Endothelial cell of umbilical vein (primary cell): ENCODE data around the gene AP5Z1. TPM values are rescaled to one million over a fixed set of nuclear protein-coding genes. Genes with fewer than 3 reads are reported as not detected.
"Not testable (repeated sequence)": the region's sequence is repeated elsewhere in the genome, so short reads cannot be mapped to it uniquely, and the experiment has no call there.

Experiments used
- BruUV-seq: library from RNA; stranded (reverse); fragments of 400-500 nt; replicated peaks from 2 replicates; lab custom pipeline; 2021; lab: Mats Ljungman, UMichigan
- CTCF ChIA-PET: fragments of 300-600, 350-600 bp; sonication (Branson Sonifier 250); formaldehyde crosslinking; loops from one replicate; lab custom pipeline; 2021; ENCODE audit warnings: antibody characterized with exemption, inconsistent platforms; lab: Charles Lee
- POLR2A ChIA-PET: fragments of 300-600, 350-600 bp; sonication (Branson Sonifier 250); formaldehyde crosslinking; loops from one replicate; lab custom pipeline; 2021; ENCODE audit warnings: antibody characterized with exemption, inconsistent platforms; lab: Charles Lee
- DNase-seq: peaks from one replicate; pipeline ENCODE4 v3.0.0-alpha.2; 2011; ENCODE audit warnings: low read depth, low spot score
- FAIRE-seq: peaks from 2 replicates; lab custom pipeline; 2011; peaks lifted over from hg19 to GRCh38; lab: Jason Lieb, UNC
- H2AFZ ChIP-seq: 2 replicates; pipeline ENCODE4 v1.6.0; 2012; ENCODE audit warnings: low read depth, low read length, control low read depth, inconsistent platforms
- H3K27ac ChIP-seq: 2 replicates; pipeline ENCODE4 v1.5.1; 2011; ENCODE audit warnings: low read depth, mild to moderate bottlenecking, control low read depth, low read length, moderate library complexity; ENCODE audit not compliant: insufficient read depth
- H3K27me3 ChIP-seq, 2 experiments: 2 replicates each; pipeline versions ENCODE4 v1.6.0 to v1.6.1; 2011; ENCODE audit warnings: low read length in 2 of 2, mixed read lengths in 1 of 2; ENCODE audit not compliant: control insufficient read depth in 2 of 2, insufficient read depth in 2 of 2
- H3K36me3 ChIP-seq, 2 experiments: 2 replicates in 1 of 2; 3 replicates in 1 of 2; pipeline ENCODE4 v1.5.1; 2011; ENCODE audit warnings: low read length in 2 of 2, mild to moderate bottlenecking in 1 of 2, moderate library complexity in 1 of 2; ENCODE audit not compliant: control insufficient read depth in 2 of 2, insufficient read depth in 2 of 2; ENCODE audit errors: extremely low read depth in 1 of 2
- H3K4me1 ChIP-seq: 3 replicates; pipeline ENCODE4 v1.5.1; 2011; ENCODE audit warnings: mild to moderate bottlenecking, low read length; ENCODE audit not compliant: control insufficient read depth, insufficient read depth; ENCODE audit errors: extremely low read depth
- H3K4me2 ChIP-seq: 2 replicates; pipeline ENCODE4 v1.6.1; 2011; ENCODE audit warnings: low read length, control low read depth, mixed read lengths; ENCODE audit not compliant: insufficient read depth
- H3K4me3 ChIP-seq, 3 experiments: fragments of 200-600 bp in 1 of 3; sonication (generic), shearing (Covaris generic) in 1 of 3; replicated peaks in 1 of 3; 2 replicates each; pipeline ENCODE4 v1.5.1; 2011 to 2016; ENCODE audit warnings: control low read depth in 3 of 3, low read length in 3 of 3, mild to moderate bottlenecking in 2 of 3, inconsistent platforms in 1 of 3, low read depth in 1 of 3, moderate library complexity in 1 of 3; ENCODE audit not compliant: insufficient read depth in 1 of 3
- H3K79me2 ChIP-seq: 2 replicates; pipeline ENCODE4 v1.6.0; 2012; ENCODE audit warnings: low read length, inconsistent platforms; ENCODE audit not compliant: control insufficient read depth, insufficient read depth
- H3K9ac ChIP-seq: replicated peaks from 2 replicates; pipeline ENCODE3; 2011; ENCODE audit warnings: low read length, control low read depth; ENCODE audit not compliant: insufficient read depth; ENCODE audit errors: extremely low read depth
- H3K9me1 ChIP-seq: replicated peaks from 3 replicates; pipeline ENCODE4 v1.6.0; 2011; ENCODE audit warnings: mild to moderate bottlenecking, low read length; ENCODE audit not compliant: control insufficient read depth, insufficient read depth; ENCODE audit errors: extremely low read depth
- H3K9me3 ChIP-seq: replicated peaks from 2 replicates; pipeline ENCODE4 v1.5.1; 2012; ENCODE audit warnings: low read length, inconsistent platforms; ENCODE audit not compliant: control insufficient read depth, insufficient read depth
- H4K20me1 ChIP-seq: replicated peaks from 2 replicates; pipeline ENCODE3; 2011; ENCODE audit warnings: mild to moderate bottlenecking, low read length; ENCODE audit not compliant: control insufficient read depth, insufficient read depth; ENCODE audit errors: extremely low read depth
- FOS ChIP-seq: IDR thresholded peaks from 2 replicates; pipeline ENCODE4 v1.6.1; 2011; ENCODE audit warnings: mild to moderate bottlenecking, low read length, moderate library complexity, borderline replicate concordance; ENCODE audit not compliant: insufficient read depth
- JUN ChIP-seq: IDR thresholded peaks from 2 replicates; pipeline ENCODE4 v1.6.1; 2011; ENCODE audit warnings: borderline replicate concordance, low read depth; ENCODE audit not compliant: insufficient read length, insufficient read depth
- POLR2A ChIP-seq: IDR thresholded peaks from 2 replicates; pipeline ENCODE4 v1.6.1; 2012; ENCODE audit warnings: low read depth, mild to moderate bottlenecking, control low read depth, low read length
- POLR2AphosphoS5 ChIP-seq: IDR thresholded peaks from 2 replicates; pipeline ENCODE4 v1.6.1; 2012; ENCODE audit warnings: low read depth, mild to moderate bottlenecking, control low read depth, low read length, moderate library complexity; ENCODE audit not compliant: insufficient read depth
- dilution Hi-C: fragments of 300-500 bp; cut with MboI; formaldehyde crosslinking; loops from one replicate; pipeline ENCODE4 v1.15.0; 2019; ENCODE audit warnings: low sequenced_read_pairs; ENCODE audit not compliant: extremely low pct_ligation_motif_present
- intact Hi-C: fragments of 100-400 bp; cut with micrococcal nuclease; formaldehyde crosslinking; loops from one replicate; pipeline ENCODE4 v1.10.0; 2022
- polyA plus RNA-seq, 4 experiments: library from polyadenylated mRNA; depleted of rRNA in 3 of 4; stranded (reverse) in 3 of 4; unstranded in 1 of 4; fragments of >200 nt; gene quantifications; 2 replicates each; pipeline versions ENCODE4 v1.2.1 to v1.2.3, GENCODE V29; 2011 to 2012; ENCODE audit warnings: missing spikeins in 1 of 4
- total RNA-seq: library from RNA; stranded (reverse); gene quantifications from 2 replicates; pipeline ENCODE4 v1.2.3, GENCODE V29; 2021
- TF ChIP-seq, protein P1 (sequence below): IDR thresholded peaks from 2 replicates; pipeline ENCODE4 v1.6.1; 2011; ENCODE audit not compliant: insufficient read depth, insufficient read length
- TF ChIP-seq, protein P2 (sequence below), 2 donors: IDR thresholded peaks; 1 replicate in 1 of 2; 2 replicates in 1 of 2; pipeline ENCODE4 v1.5.1; 2011; ENCODE audit warnings: low read length in 2 of 2, mild to moderate bottlenecking in 2 of 2, moderate library complexity in 2 of 2, control low read depth in 1 of 2, inconsistent platforms in 1 of 2, low read depth in 1 of 2; ENCODE audit not compliant: insufficient read depth in 1 of 2; ENCODE audit errors: extremely low read depth in 1 of 2

Gene AP5Z1
- total and polyA plus RNA-seq, 2 donors (not counting 3 experiments of a cell fraction or from before 2014, with no cell fraction given): 53.7 to 58.9 TPM

DNA sequence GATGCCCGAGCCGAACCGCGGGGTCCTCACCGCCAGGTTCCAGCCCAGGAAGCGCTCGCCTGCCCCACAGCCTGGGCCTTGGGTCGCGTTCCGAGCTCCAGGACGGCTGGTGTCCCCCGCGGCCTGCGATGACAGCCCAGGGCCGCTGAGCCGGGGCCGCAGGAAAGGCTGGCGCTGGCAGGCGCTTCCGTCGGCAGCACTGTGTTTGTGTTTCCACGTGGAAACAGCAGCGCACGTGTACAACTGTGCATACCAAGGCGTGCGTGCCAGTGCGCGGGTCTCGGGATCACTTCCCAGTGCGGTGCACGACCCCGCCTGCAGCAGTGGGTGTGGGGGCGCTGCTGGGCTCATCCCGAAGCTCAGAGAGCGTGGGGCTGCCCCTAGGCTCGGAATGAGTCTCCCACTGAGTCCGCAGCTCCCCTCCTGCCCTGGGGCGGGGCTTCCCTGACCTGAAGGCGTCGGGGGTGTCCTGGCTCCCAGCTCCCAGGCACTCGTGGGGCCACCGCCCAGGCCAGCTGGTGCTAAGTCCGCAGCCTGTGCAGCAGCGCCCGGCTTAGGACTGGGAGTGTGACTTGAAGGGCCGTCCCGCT is 17.2 kb downstream of the AP5Z1 start:
- no peaks in the 10 kb centered on the region for H3K27me3 ChIP-seq
- POLR2A ChIA-PET: interaction anchor here (1.5 kb wide), 1 partner anchor 17 kb away, joined by 4 read pairs; the partner anchor contains the start of gene AP5Z1
- BruUV-seq: no TSS peak
- no peak for FAIRE-seq
- H4K20me1 ChIP-seq: no peaks in the 10 kb centered on the region
- H2AFZ ChIP-seq: no peak overlapping the region
- no peak overlapping the region for H3K27ac ChIP-seq
- no peaks in the 10 kb centered on the region for H3K4me1 ChIP-seq
- peak overlapping the region in 1 of 3 experiments; percentile 23 for H3K4me3 ChIP-seq
- TF ChIP-seq, protein P1, sequence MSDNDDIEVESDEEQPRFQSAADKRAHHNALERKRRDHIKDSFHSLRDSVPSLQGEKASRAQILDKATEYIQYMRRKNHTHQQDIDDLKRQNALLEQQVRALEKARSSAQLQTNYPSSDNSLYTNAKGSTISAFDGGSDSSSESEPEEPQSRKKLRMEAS: peak; percentile 80
- TF ChIP-seq FOS (no peak), JUN (no peak), POLR2AphosphoS5 (no peak), POLR2A (peak; percentile 3)
- TF ChIP-seq, protein P2, sequence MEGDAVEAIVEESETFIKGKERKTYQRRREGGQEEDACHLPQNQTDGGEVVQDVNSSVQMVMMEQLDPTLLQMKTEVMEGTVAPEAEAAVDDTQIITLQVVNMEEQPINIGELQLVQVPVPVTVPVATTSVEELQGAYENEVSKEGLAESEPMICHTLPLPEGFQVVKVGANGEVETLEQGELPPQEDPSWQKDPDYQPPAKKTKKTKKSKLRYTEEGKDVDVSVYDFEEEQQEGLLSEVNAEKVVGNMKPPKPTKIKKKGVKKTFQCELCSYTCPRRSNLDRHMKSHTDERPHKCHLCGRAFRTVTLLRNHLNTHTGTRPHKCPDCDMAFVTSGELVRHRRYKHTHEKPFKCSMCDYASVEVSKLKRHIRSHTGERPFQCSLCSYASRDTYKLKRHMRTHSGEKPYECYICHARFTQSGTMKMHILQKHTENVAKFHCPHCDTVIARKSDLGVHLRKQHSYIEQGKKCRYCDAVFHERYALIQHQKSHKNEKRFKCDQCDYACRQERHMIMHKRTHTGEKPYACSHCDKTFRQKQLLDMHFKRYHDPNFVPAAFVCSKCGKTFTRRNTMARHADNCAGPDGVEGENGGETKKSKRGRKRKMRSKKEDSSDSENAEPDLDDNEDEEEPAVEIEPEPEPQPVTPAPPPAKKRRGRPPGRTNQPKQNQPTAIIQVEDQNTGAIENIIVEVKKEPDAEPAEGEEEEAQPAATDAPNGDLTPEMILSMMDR (IDR thresholded peaks at IDR 0.05; ENCODE audit: extremely low read depth in 1 of 2, insufficient read depth in 1 of 2, low read depth in 1 of 2, low read length in 2 of 2): no peak
- H3K9me1 ChIP-seq: no peaks in the 10 kb centered on the region
- intact Hi-C loops (no loop called here), dilution Hi-C loops (no loop called here)
- no peaks in the 10 kb centered on the region for H3K79me2 ChIP-seq
- H3K9me3 ChIP-seq: no peaks in the 10 kb centered on the region
- H3K4me2 ChIP-seq: peak overlapping the region; percentile 52
- DNase-seq: peak; percentile 21
- CTCF ChIA-PET: interaction anchor here (0.6 to 9.9 kb wide), 18 partner anchors 10 to 410 kb away, joined by 3 to 104 read pairs (median 4); partner anchors contain the start of gene AP5Z1
- H3K9ac ChIP-seq: peak overlapping the region; percentile 33
- peaks cover 5 to 22% of the 10 kb centered on the region in 2 experiments for H3K36me3 ChIP-seq

DNA sequence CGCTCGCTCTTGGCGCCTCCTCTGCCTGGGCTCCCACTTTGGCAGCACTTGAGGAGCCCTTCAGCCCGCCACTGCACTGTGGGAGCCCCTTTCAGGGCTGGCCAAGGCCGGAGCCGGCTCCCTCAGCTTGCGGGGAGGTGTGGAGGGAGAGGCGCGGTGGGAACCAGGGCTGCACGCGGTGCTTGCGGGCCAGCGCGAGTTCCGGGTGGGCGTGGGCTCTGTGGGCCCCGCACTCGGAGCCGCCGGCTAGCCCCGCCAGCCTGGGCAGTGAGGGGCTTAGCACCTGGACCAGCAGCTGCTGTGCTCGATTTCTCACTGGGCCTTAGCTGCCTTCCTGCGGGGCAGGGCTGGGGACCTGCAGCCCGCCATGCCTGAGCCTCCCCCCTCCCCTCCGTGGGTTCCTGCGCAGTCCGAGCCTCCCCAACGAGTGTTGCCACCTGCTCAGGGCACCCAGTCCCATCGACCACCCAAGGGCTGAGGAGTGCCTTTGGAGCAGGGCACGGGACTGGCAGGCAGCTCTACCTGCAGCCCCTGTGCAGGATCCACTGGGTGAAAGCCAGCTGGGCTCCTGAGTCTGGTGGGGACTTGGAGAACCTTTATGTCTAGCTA is 18.1 kb downstream of the AP5Z1 start:
- H4K20me1 ChIP-seq, H3K4me1 ChIP-seq, dilution Hi-C loops, BruUV-seq, H3K4me3 ChIP-seq, H2AFZ ChIP-seq, H3K79me2 ChIP-seq, H3K9me1 ChIP-seq, FAIRE-seq, H3K9me3 ChIP-seq, intact Hi-C loops, H3K27ac ChIP-seq, H3K27me3 ChIP-seq, DNase-seq, H3K4me2 ChIP-seq, H3K9ac ChIP-seq, POLR2A ChIA-PET: not testable (repeated sequence)
- CTCF ChIA-PET: interaction anchor here (1.3 to 9.9 kb wide), 6 partner anchors 18 to 292 kb away, joined by 4 to 104 read pairs (median 9); partner anchors contain the start of gene AP5Z1
- peaks cover 0 to 17% of the 10 kb centered on the region in 2 experiments for H3K36me3 ChIP-seq

DNA sequence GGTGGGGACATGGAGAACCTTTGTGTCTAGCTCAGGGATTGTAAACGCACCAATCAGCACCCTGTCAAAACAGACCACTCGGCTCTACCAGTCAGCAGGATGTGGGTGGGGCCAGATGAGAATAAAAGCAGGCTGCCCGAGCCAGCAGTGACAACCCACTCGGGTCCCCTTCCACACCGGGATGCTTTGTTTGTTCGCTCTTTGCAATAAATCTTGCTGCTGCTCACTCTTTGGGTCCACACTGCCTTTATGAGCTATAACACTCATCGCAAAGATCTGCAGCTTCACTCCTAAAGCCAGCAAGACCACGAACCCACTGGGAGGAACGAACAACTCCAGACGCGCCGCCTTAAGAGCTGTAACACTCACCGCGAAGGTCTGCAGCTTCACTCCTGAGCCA is 18.7 kb downstream of the AP5Z1 start:
- H3K4me2 ChIP-seq, H3K4me1 ChIP-seq, H3K9ac ChIP-seq, H2AFZ ChIP-seq, H3K9me3 ChIP-seq, POLR2A ChIA-PET, H3K9me1 ChIP-seq, FAIRE-seq, H3K4me3 ChIP-seq, DNase-seq, H3K79me2 ChIP-seq, H3K27me3 ChIP-seq, intact Hi-C loops, H4K20me1 ChIP-seq, H3K27ac ChIP-seq, dilution Hi-C loops: not testable (repeated sequence)
- H3K36me3 ChIP-seq: peaks cover 0 to 14% of the 10 kb centered on the region in 2 experiments
- TSS peak; percentile 6 for BruUV-seq
- CTCF ChIA-PET: interaction anchor here (9.9 kb wide), 1 partner anchor 291 kb away, joined by 104 read pairs; no protein-coding TSS in a partner anchor
